Measurements from ENCODE around the gene A2M. TPM values are rescaled to one million over a fixed set of nuclear protein-coding genes. Genes with fewer than 3 reads are reported as not detected.
A peak's percentile ranks its signal among the peaks of the same experiment; 100 is the strongest.

Gene A2M
- total and polyA plus RNA-seq, 2 of the 13 experiments (the other 11 are each of a cell fraction or from before 2014, with no cell fraction given) = 2,807 to 6,551 TPM

DNA sequence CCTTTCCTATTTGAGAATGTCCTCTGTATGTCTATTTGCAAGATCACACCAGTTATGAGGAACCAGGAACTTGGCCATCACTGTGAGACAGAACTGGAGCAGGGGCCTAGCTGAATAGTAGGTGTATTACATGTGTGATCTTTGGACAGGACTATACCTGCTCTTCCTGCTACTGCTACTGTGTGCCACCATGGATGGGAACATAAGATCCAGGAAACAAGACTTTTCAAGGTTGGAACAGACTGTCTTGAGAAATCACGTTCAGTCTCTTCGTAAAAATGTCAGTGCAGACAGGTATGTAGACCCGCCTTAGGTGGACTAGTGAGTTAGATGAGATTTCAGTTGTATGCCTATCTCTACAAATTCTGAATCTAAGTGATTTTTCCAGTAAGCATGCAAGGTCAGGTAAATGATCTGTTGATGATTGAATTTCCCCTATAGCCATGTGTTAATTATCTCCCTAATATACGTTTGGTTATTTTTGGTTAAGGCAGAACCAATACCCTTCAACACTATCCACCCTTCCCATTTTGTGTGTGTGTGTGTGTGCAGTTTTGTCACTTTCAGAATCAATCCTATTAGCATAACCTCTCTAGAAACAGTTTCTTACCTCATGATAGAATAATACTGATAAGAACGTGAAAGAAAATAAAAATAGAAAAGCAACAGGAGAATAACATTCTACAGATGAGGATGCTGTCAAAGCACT is 7.1 kb downstream of the A2M start (continued):
- TF ChIP-seq ZNF75D (CRISPR knock-in tag; IDR thresholded peaks at IDR 0.05; ENCODE audit: borderline replicate concordance) = no peak
- TF ChIP-seq, protein P1, sequence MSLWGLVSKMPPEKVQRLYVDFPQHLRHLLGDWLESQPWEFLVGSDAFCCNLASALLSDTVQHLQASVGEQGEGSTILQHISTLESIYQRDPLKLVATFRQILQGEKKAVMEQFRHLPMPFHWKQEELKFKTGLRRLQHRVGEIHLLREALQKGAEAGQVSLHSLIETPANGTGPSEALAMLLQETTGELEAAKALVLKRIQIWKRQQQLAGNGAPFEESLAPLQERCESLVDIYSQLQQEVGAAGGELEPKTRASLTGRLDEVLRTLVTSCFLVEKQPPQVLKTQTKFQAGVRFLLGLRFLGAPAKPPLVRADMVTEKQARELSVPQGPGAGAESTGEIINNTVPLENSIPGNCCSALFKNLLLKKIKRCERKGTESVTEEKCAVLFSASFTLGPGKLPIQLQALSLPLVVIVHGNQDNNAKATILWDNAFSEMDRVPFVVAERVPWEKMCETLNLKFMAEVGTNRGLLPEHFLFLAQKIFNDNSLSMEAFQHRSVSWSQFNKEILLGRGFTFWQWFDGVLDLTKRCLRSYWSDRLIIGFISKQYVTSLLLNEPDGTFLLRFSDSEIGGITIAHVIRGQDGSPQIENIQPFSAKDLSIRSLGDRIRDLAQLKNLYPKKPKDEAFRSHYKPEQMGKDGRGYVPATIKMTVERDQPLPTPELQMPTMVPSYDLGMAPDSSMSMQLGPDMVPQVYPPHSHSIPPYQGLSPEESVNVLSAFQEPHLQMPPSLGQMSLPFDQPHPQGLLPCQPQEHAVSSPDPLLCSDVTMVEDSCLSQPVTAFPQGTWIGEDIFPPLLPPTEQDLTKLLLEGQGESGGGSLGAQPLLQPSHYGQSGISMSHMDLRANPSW (CRISPR knock-in tag; IDR thresholded peaks at IDR 0.05; ENCODE audit: borderline replicate concordance) = no peak
- TF ChIP-seq MAFF (IDR thresholded peaks at IDR 0.05; ENCODE audit: low read depth, low read length) = no peak
- no peak for TF ChIP-seq SRY (CRISPR knock-in tag; IDR thresholded peaks at IDR 0.05)
- TF ChIP-seq ZC3H4 (CRISPR knock-in tag; IDR thresholded peaks at IDR 0.05; ENCODE audit: borderline replicate concordance) = peak; percentile 94
- TF ChIP-seq, protein P2, sequence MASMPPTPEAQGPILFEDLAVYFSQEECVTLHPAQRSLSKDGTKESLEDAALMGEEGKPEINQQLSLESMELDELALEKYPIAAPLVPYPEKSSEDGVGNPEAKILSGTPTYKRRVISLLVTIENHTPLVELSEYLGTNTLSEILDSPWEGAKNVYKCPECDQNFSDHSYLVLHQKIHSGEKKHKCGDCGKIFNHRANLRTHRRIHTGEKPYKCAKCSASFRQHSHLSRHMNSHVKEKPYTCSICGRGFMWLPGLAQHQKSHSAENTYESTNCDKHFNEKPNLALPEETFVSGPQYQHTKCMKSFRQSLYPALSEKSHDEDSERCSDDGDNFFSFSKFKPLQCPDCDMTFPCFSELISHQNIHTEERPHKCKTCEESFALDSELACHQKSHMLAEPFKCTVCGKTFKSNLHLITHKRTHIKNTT (CRISPR knock-in tag; IDR thresholded peaks at IDR 0.05) = no peak
- TF ChIP-seq RBFOX2 (IDR thresholded peaks at IDR 0.05; ENCODE audit: low read depth, low read length) = peak; percentile 94
- no peak for TF ChIP-seq ZNF317 (CRISPR knock-in tag; IDR thresholded peaks at IDR 0.05)
- no peak for TF ChIP-seq SKI (IDR thresholded peaks at IDR 0.05; ENCODE audit: partially characterized antibody)
- no peak for TF ChIP-seq GPN1 (CRISPR knock-in tag; IDR thresholded peaks at IDR 0.05; ENCODE audit: borderline replicate concordance)
- no peak for TF ChIP-seq NFE2L1 (CRISPR knock-in tag; IDR thresholded peaks at IDR 0.05; ENCODE audit: borderline replicate concordance)
- TF ChIP-seq MAF1 (CRISPR knock-in tag; IDR thresholded peaks at IDR 0.05; ENCODE audit: borderline replicate concordance) = 0 out of 2 replicates have a peak, but pooled peaks have one; percentile 40
- no peak for TF ChIP-seq ZNF326 (CRISPR knock-in tag; IDR thresholded peaks at IDR 0.05; ENCODE audit: borderline replicate concordance)
- no peak for TF ChIP-seq KLF12 (CRISPR knock-in tag; IDR thresholded peaks at IDR 0.05; ENCODE audit: borderline replicate concordance)
- no peak for TF ChIP-seq HOXA9 (CRISPR knock-in tag; IDR thresholded peaks at IDR 0.05; ENCODE audit: borderline replicate concordance)
- TF ChIP-seq HNRNPL (IDR thresholded peaks at IDR 0.05; ENCODE audit: low read depth, low read length) = 0 out of 2 replicates have a peak, but pooled peaks have one; percentile 20
- TF ChIP-seq ZNF7 (CRISPR knock-in tag; IDR thresholded peaks at IDR 0.05) = no peak
- TF ChIP-seq SSRP1 (CRISPR knock-in tag; IDR thresholded peaks at IDR 0.05) = peak; percentile 96
- TF ChIP-seq, protein P3, sequence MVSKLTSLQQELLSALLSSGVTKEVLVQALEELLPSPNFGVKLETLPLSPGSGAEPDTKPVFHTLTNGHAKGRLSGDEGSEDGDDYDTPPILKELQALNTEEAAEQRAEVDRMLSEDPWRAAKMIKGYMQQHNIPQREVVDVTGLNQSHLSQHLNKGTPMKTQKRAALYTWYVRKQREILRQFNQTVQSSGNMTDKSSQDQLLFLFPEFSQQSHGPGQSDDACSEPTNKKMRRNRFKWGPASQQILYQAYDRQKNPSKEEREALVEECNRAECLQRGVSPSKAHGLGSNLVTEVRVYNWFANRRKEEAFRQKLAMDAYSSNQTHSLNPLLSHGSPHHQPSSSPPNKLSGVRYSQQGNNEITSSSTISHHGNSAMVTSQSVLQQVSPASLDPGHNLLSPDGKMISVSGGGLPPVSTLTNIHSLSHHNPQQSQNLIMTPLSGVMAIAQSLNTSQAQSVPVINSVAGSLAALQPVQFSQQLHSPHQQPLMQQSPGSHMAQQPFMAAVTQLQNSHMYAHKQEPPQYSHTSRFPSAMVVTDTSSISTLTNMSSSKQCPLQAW (CRISPR knock-in tag; IDR thresholded peaks at IDR 0.05) = no peak
- TF ChIP-seq REPIN1 (CRISPR knock-in tag; IDR thresholded peaks at IDR 0.05; ENCODE audit: borderline replicate concordance, low read depth) = 0 out of 2 replicates have a peak, but pooled peaks have one; percentile 9
- TF ChIP-seq NR2F1 (CRISPR knock-in tag; IDR thresholded peaks at IDR 0.05) = no peak
- no peak for TF ChIP-seq ZNF83 (CRISPR knock-in tag; IDR thresholded peaks at IDR 0.05; ENCODE audit: borderline replicate concordance)
- TF ChIP-seq MEIS2 (CRISPR knock-in tag; IDR thresholded peaks at IDR 0.05) = no peak
- TF ChIP-seq ZNF746 (CRISPR knock-in tag; IDR thresholded peaks at IDR 0.05) = no peak
- TF ChIP-seq HOXA5 (CRISPR knock-in tag; IDR thresholded peaks at IDR 0.05) = 0 out of 2 replicates have a peak, but pooled peaks have one; percentile 48
- no peak for TF ChIP-seq ZNF274 (CRISPR knock-in tag; IDR thresholded peaks at IDR 0.05)

All from HepG2 (cell line).